ENCODE results near the gene STRADA. TPM values are rescaled to one million over a fixed set of nuclear protein-coding genes. Genes with fewer than 3 reads are reported as not detected.

The STRADA gene
- total and polyA plus RNA-seq, 5 experiments from 2014 or later: 17.8 to 57.1 (median 24.5) TPM

GRCh38 chr17:63680700-63681099 lies 60.9 kb downstream of the STRADA start:
- Mint-ChIP-seq H3K9me3 (no peaks in the 10 kb centered on the region), H3K4me3 (no peak overlapping the region), H3K27ac (peak overlapping the region in 5 of 10 donors; percentile 46 to 83 (median 72)), H3K27me3 (no peaks in the 10 kb centered on the region), H3K36me3 (peaks cover 0 to 74% (median 2%) of the 10 kb centered on the region in 3 donors), H3K4me1 (peaks cover 4 to 17% (median 10%) of the 10 kb centered on the region in 4 donors)
- ATAC-seq: no peak
- POLR2A ChIA-PET: interaction anchor here (0.7 to 2.4 kb wide), 3 partner anchors 15 to 31 kb away, joined by 4 to 6 read pairs (median 4); no protein-coding TSS in a partner anchor
- no peak for DNase-seq

DNA sequence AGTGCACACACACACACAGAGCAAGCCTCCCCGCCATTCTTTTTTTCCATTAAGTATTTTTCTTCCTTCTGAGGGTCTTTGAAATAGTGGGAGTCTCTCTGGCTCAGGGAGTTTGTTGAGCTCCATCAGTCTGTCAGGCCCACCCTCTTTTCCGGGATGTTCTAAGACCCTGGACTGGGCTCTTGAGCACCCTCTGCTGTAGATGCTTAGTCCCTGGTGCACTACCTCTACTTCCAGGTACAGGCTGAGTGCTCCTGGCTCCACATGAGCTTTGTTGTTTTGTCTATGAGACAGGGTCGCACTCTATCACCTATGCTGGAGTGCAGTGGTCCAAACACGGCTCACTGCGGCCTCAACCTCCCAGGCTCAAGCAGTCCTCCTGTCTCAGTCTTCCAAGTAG lies 62.4 kb downstream of the STRADA start:
- Mint-ChIP-seq H3K36me3 (peaks cover 0 to 71% (median under 1%) of the 10 kb centered on the region in 3 donors), H3K27me3 (no peaks in the 10 kb centered on the region), H3K27ac (peak overlapping the region in 5 of 10 donors; percentile 46 to 85 (median 65)), H3K4me3 (no peak overlapping the region), H3K9me3 (no peaks in the 10 kb centered on the region), H3K4me1 (peaks cover 7 to 24% (median 19%) of the 10 kb centered on the region in 4 donors)
- no peak for ATAC-seq
- DNase-seq: no peak
- POLR2A ChIA-PET: no interaction called here

DNA sequence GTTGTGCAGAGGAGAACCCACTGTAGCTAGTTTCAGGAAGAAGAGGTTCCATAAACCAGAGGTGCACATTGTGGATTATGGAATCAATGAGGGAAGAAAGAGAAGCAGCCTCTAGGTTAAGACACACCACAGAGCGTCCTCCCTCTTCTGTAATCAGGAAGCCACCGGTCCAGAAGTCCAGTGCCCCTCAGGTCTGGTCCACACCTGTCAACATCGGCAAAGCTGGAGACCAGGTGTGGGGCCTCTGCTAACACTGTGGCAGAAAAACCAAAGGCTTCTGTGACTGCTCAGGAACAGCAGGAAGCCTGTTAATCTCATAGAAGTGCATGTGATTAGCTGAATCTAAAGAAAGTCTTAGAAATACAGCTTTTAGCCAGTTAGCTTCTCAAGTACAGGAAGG lies 65.0 kb downstream of the STRADA start:
- Mint-ChIP-seq H3K4me1 (peaks cover 3 to 27% (median 20%) of the 10 kb centered on the region in 4 donors), H3K27ac (peak overlapping the region in 5 of 10 donors; percentile 51 to 79 (median 53)), H3K9me3 (no peaks in the 10 kb centered on the region), H3K36me3 (peaks cover 0 to 71% (median 2%) of the 10 kb centered on the region in 3 donors), H3K4me3 (no peak overlapping the region), H3K27me3 (no peaks in the 10 kb centered on the region)
- no peak for DNase-seq
- POLR2A ChIA-PET: interaction anchor here (3.8 kb wide), 1 partner anchor 18 kb away, joined by 26 read pairs; no protein-coding TSS in a partner anchor
- no peak for ATAC-seq

DNA sequence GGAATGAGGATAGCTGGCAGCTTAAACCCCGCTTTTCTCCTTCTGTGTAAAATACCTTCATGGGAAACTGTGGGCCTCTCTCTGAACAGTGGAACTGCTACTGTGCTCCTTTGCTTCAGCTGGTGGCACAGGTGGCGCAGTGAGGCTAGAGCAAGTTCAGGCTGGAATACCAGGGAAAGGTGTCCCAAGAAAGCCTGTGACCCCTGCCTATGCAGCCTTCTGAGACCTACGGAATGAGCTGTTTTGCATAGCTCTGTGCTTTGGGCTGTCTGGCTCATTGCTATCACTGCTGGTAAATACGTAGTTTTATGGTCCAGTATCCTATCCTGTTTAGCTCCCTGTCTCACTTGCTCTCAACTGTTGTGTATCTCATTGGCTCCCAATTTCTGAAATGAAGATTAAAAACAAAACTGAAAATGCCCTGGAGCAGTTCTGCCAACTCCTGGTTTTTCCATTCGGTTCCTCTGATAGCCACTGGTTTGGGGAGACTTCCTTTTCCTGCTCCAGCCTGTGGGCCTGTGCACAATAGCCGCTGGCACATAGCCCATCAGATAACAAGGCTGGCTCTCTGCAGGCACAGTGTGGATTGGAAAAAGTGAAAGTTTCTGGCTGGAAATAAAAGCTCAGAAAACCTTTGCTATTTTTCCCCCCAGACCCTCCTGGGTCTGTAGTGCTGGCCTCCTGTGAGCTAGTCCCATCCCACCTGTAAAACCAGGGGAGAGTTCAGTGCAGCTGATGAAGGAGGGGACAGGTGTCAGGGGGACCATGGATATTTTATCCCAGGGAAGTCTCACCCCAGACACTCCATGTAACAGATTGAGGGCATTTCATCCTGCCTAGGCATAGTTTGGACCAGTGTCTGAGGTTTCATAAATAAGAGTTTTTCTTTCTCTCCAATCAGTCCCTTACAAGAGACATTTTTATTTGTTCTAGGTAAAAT lies 65.7 kb downstream of the STRADA start:
- Mint-ChIP-seq H3K27ac (peak overlapping the region in 8 of 10 donors; percentile 34 to 88 (median 65)), H3K4me1 (peaks cover 4 to 29% (median 19%) of the 10 kb centered on the region in 4 donors), H3K27me3 (no peaks in the 10 kb centered on the region), H3K4me3 (peak overlapping the region in 1 of 10 donors; percentile 32), H3K9me3 (no peaks in the 10 kb centered on the region), H3K36me3 (peaks cover 0 to 69% (median 2%) of the 10 kb centered on the region in 3 donors)
- no peak for ATAC-seq
- POLR2A ChIA-PET: interaction anchor here (1.3 to 3.8 kb wide), 4 partner anchors 19 to 54 kb away, joined by 3 to 26 read pairs (median 4); partner anchors contain the start of gene MAP3K3
- DNase-seq: no peak

DNA sequence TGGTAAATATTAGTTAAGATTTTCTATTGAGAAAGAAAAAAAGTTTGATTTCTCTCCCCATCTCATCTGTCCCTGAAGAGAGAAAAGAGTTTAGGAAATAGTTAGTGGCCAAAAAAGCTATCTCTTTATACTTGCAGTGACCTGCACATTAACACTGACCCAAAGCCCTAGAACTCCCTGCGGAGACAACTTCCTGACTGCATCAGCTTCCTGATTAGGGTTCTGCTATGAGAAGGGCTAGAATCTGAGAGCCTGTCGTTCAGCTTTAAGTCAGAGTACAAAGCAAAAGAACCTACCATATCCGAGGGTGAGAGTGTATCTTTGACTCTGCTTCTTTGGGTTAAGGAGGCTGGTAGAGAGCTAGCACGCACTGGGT lies 66.4 kb downstream of the STRADA start:
- no peaks in the 10 kb centered on the region for H3K27me3 Mint-ChIP-seq
- H3K36me3 Mint-ChIP-seq: peaks cover 0 to 69% (median 2%) of the 10 kb centered on the region in 3 donors
- DNase-seq: no peak
- POLR2A ChIA-PET: interaction anchor here (0.8 to 3.8 kb wide), 5 partner anchors 16 to 53 kb away, joined by 3 to 26 read pairs (median 4); partner anchors contain the start of gene MAP3K3
- no peaks in the 10 kb centered on the region for H3K9me3 Mint-ChIP-seq
- peak overlapping the region in 4 of 10 donors; percentile 3 to 88 (median 45) for H3K27ac Mint-ChIP-seq
- peaks cover 8 to 35% (median 20%) of the 10 kb centered on the region in 4 donors for H3K4me1 Mint-ChIP-seq
- no peak overlapping the region for H3K4me3 Mint-ChIP-seq
- ATAC-seq: no peak

- peaks cover 9 to 31% (median 20%) of the 10 kb centered on the region in 4 donors for H3K4me1 Mint-ChIP-seq
- no peaks in the 10 kb centered on the region for H3K9me3 Mint-ChIP-seq
- H3K27me3 Mint-ChIP-seq: no peaks in the 10 kb centered on the region
- H3K4me3 Mint-ChIP-seq: no peak overlapping the region
- ATAC-seq (no peak), DNase-seq (no peak)
- peaks cover 2 to 79% (median 4%) of the 10 kb centered on the region in 3 donors for H3K36me3 Mint-ChIP-seq
- peak overlapping the region in 2 of 10 donors; percentile 9 to 26 for H3K27ac Mint-ChIP-seq
- POLR2A ChIA-PET: interaction anchor here (0.7 to 1.3 kb wide), 2 partner anchors 30 to 34 kb away, joined by 3 to 4 read pairs; no protein-coding TSS in a partner anchor
These were observed 68.7 kb downstream of the STRADA start for GRCh38 chr17:63672856-63673255.

- H3K27ac Mint-ChIP-seq: peak overlapping the region in 9 of 10 donors; percentile 5 to 74 (median 33)
- DNase-seq: peak in 1 of 10 donors; percentile 3
These were observed 75.9 kb downstream of the STRADA start for GRCh38 chr17:63665527-63666214.

DNA sequence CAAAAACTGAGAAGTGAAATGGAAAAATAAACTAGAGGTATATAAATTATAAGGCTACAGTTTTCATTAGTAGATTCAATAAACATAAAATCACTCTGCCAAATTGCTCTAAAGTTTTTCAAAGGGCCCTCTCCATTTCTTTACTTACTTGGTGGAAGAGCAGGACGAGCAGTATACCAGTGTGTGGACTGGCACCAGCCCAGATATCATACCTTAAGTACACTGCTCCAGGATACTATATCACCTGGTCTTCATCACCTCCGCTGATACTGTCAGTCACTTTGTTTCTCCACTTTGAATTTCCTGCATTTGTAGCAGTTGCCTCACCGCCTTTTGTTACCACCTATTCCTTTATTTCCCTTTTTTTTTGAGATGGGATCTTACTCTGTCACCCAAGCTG lies 81.7 kb downstream of the STRADA start:
- Mint-ChIP-seq H3K27me3 (no peaks in the 10 kb centered on the region), H3K4me3 (no peak overlapping the region), H3K9me3 (no peaks in the 10 kb centered on the region), H3K36me3 (peaks cover 0 to 89% (median 7%) of the 10 kb centered on the region in 3 donors), H3K4me1 (peaks cover 5 to 7% (median 6%) of the 10 kb centered on the region in 4 donors), H3K27ac (no peak overlapping the region)
- DNase-seq: no peak
- ATAC-seq: no peak
- POLR2A ChIA-PET: no interaction called here

More at GRCh38 chr17:63665527-63666214, 75.9 kb downstream of the STRADA start:
- ATAC-seq: peak in 1 of 2 donors; percentile 10
- Mint-ChIP-seq H3K36me3 (peaks cover 4 to 82% (median 13%) of the 10 kb centered on the region in 3 donors), H3K4me3 (no peak overlapping the region), H3K4me1 (peaks cover 14 to 22% (median 21%) of the 10 kb centered on the region in 4 donors), H3K9me3 (no peaks in the 10 kb centered on the region), H3K27me3 (no peaks in the 10 kb centered on the region)
- POLR2A ChIA-PET: interaction anchor here (0.8 to 2.4 kb wide), 6 partner anchors 16 to 137 kb away, joined by 3 to 11 read pairs (median 4); no protein-coding TSS in a partner anchor

DNA sequence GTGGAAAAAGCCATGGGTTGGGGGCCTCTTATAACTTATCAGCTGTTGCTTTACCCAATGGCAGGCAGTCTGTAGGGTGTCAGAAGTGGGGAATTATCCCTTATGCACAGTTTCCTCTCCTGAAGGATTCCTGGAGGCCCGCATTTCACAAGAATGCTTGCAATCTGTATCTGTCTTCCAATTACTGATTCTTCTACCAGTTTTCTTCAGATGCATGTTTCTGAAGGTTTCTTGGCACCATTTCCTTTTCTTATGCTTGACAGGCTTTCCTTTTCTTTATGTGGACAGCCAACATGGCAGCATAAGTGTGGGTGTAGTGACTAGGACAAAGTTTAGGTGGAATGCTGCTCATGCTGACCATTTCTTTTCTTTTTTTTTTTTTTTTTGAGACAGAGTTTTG lies 83.2 kb downstream of the STRADA start:
- Mint-ChIP-seq H3K4me3 (no peak overlapping the region), H3K9me3 (no peaks in the 10 kb centered on the region), H3K36me3 (peaks cover 3 to 92% (median 6%) of the 10 kb centered on the region in 3 donors), H3K27me3 (no peaks in the 10 kb centered on the region), H3K27ac (peak overlapping the region in 1 of 10 donors; percentile 6), H3K4me1 (peaks cover 0 to 2% (median 0%) of the 10 kb centered on the region in 4 donors)
- POLR2A ChIA-PET: no interaction called here
- no peak for DNase-seq
- no peak for ATAC-seq

DNA sequence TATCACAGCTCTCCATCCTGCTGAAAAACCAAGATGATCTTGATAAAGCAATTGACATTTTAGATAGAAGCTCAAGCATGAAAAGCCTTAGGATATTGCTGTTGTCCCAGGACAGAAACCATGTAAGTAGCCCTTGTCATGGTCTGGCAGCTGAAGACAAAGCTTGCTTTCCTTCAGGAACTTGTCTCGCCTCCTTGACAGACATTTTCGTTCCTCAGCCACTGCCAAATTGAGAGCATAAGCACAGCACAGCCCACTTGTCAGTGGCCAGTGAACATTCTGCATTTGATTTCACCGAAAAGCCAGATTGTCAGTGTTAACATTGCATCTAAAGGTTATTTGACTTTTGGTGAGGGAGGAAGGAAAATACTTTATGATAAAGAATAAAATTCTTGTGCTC lies 83.8 kb downstream of the STRADA start:
- no peak for DNase-seq
- POLR2A ChIA-PET: interaction anchor here (0.6 kb wide), 1 partner anchor 862 kb away, joined by 3 read pairs; no protein-coding TSS in a partner anchor
- Mint-ChIP-seq H3K36me3 (peaks cover 3 to 92% (median 9%) of the 10 kb centered on the region in 3 donors), H3K4me1 (peaks cover 0 to 2% (median 0%) of the 10 kb centered on the region in 4 donors), H3K9me3 (no peaks in the 10 kb centered on the region), H3K4me3 (no peak overlapping the region), H3K27ac (peak overlapping the region in 1 of 10 donors; percentile 25), H3K27me3 (no peaks in the 10 kb centered on the region)
- no peak for ATAC-seq

DNA sequence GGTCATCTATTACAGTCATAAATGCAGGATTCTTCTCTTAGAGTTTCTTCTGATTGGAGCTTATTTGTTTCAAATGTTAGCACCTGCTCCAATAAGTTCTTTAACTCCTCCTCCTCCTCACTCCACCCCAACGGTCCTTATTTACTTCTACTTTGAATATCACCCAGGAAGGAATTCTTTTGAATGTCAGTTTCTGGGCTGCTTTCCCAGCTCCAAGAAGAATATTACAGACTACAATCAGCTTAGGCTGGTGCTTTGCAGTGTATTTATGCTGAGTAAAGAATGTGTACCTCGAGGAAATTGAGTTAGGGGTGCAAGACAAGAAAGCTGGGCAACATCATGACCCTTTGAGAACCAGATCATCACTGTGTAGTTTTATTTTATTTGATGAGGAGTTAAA lies 88.5 kb downstream of the STRADA start:
- H3K9me3 Mint-ChIP-seq: no peaks in the 10 kb centered on the region
- H3K4me3 Mint-ChIP-seq: no peak overlapping the region
- ATAC-seq (no peak), DNase-seq (no peak)
- POLR2A ChIA-PET: interaction anchor here (0.5 to 0.8 kb wide), 2 partner anchors 10 to 89 kb away, joined by 3 to 5 read pairs; no protein-coding TSS in a partner anchor
- H3K27me3 Mint-ChIP-seq: no peaks in the 10 kb centered on the region
- H3K27ac Mint-ChIP-seq: peak overlapping the region in 1 of 10 donors; percentile 15
- H3K36me3 Mint-ChIP-seq: peaks cover 3 to 84% (median 16%) of the 10 kb centered on the region in 3 donors
- H3K4me1 Mint-ChIP-seq: peaks cover 3 to 15% (median 10%) of the 10 kb centered on the region in 4 donors

All from naive thymus-derived CD8-positive, alpha-beta T cell (primary cell).